Omental fat pad (tissue), 4 donors: ENCODE data around the gene FOXD1. TPM values are rescaled to one million over a fixed set of nuclear protein-coding genes. Genes with fewer than 3 reads are reported as not detected.

Experiments used
- ATAC-seq: fragments of 150-250 bp; one replicate; pipeline ENCODE4 v1.9.1; 2016; ENCODE audit warnings: mild to moderate bottlenecking, moderate library complexity; ENCODE audit not compliant: low FRiP score
- DNase-seq: peaks from one replicate; pipeline ENCODE4 v3.0.0-alpha.2; 2019; ENCODE audit warnings: low spot score
- CTCF ChIP-seq, 3 donors: fragments of 450-650 bp; IDR thresholded peaks; one replicate each; pipeline ENCODE4 v1.5.1; 2016 to 2017; ENCODE audit warnings: antibody characterized with exemption in 3 of 3, mild to moderate bottlenecking in 3 of 3, moderate library complexity in 2 of 3
- total RNA-seq, 4 donors: library from RNA; depleted of rRNA; stranded (reverse); fragments of >200 nt; gene quantifications; one replicate each; pipeline ENCODE4 v1.1.0, GENCODE V29; 2016

Gene FOXD1
- total RNA-seq, 4 donors from 2014 or later: 0.63 TPM; not detected in 3

- TF ChIP-seq CTCF (IDR thresholded peaks at IDR 0.05): no peak
These were observed 2.2 kb upstream of the FOXD1 start for GRCh38 chr5:73450672-73451223.

GRCh38 chr5:73450137-73450536 lies 1.6 kb upstream of the FOXD1 start:
- no peak for TF ChIP-seq CTCF (IDR thresholded peaks at IDR 0.05)
- no peak for ATAC-seq

More at GRCh38 chr5:73450672-73451223, 2.2 kb upstream of the FOXD1 start:
- no peak for ATAC-seq
- DNase-seq: no peak

GRCh38 chr5:73447530-73448462 lies 781 bp downstream of the FOXD1 start:
- DNase-seq: no peak
- no peak for TF ChIP-seq CTCF (IDR thresholded peaks at IDR 0.05)
- ATAC-seq: peak; percentile 22

More at GRCh38 chr5:73450137-73450536, 1.6 kb upstream of the FOXD1 start:
- DNase-seq: no peak

- peak; percentile 39 for ATAC-seq
These were observed 1.7 kb downstream of the FOXD1 start for GRCh38 chr5:73446631-73447529.

GRCh38 chr5:73445665-73446630 lies 2.6 kb downstream of the FOXD1 start:
- ATAC-seq: no peak
- TF ChIP-seq CTCF (IDR thresholded peaks at IDR 0.05): no peak
- no peak for DNase-seq

More at GRCh38 chr5:73446631-73447529, 1.7 kb downstream of the FOXD1 start:
- no peak for DNase-seq
- TF ChIP-seq CTCF (IDR thresholded peaks at IDR 0.05): no peak
